HG03378 (cell line): ENCODE data around the gene VPS37C.

Experiments used
- ATAC-seq: cut with Tn5 transposase; IDR thresholded peaks from one replicate; pipeline ENCODE4 v1.9.1; 2021; ENCODE audit warnings: mild to moderate bottlenecking, moderate library complexity; ENCODE audit not compliant: unreplicated experiment

VPS37C gene

GRCh38 chr11:61119571-61119970 is 41.7 kb downstream of the VPS37C start:
- ATAC-seq, result no peak

- ATAC-seq, result no peak
Observed at GRCh38 chr11:61119055-61119454, 42.2 kb downstream of the VPS37C start.

DNA sequence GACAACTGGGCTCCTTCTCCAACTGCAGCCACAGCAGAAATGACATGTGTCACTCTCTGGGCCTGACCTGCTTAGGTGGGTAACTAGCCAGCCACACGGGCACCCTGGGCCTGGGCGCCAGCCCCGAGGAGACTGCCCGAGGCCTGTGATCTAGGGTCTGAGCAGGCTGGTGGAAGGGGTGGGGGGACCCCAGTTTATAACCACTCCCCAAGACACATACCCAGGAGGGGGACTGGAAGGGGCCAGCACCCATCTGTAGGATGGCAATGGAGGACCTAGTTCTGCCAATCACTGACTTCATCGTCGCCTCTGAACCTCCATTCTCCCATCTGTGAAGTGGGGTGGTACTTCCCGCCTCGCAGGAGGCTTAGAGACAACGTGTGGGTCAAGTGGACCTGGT is 42.8 kb downstream of the VPS37C start:
- no peak for ATAC-seq

DNA sequence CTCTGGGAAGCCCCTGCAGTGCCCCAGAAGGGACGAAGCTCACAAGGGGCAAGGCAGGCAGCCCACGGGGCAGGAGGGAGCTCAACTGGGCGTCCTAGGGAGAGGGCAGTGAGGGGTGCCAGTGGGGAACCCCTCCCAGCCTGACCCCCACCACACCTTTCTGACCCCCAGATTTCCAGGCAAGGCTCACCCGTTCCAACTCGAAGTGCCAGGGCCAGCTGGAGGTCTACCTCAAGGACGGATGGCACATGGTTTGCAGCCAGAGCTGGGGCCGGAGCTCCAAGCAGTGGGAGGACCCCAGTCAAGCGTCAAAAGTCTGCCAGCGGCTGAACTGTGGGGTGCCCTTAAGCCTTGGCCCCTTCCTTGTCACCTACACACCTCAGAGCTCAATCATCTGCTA is 43.2 kb downstream of the VPS37C start:
- ATAC-seq, result no peak

- ATAC-seq, result no peak
Observed at GRCh38 chr11:61117168-61117520, 44.1 kb downstream of the VPS37C start.

- no peak for ATAC-seq
Observed at GRCh38 chr11:61116426-61117167, 44.6 kb downstream of the VPS37C start.

GRCh38 chr11:61115498-61116224 is 45.6 kb downstream of the VPS37C start:
- no peak for ATAC-seq

DNA sequence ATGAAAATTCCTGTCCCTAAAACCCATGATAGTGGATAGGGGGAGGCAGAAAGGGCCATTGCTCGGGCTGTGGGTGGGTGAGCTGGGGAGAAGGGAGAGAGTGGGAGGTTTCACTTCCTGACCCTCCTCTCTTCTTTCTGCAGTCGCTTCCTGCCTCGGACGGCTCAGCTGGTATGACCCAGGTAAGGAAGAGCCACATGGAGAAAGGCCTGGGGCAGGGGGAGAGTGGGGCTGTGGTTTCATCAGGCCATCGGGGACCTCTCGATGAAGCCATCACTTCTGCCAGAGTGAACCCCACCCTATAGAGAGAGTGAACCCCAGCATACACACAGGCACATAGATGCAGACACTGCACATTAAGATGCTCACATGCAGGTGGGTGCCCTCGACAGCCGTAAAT is 46.3 kb downstream of the VPS37C start:
- no peak for ATAC-seq

GRCh38 chr11:61113201-61113600 is 48.0 kb downstream of the VPS37C start:
- no peak for ATAC-seq

GRCh38 chr11:61112575-61112974 is 48.7 kb downstream of the VPS37C start:
- ATAC-seq, result no peak

DNA sequence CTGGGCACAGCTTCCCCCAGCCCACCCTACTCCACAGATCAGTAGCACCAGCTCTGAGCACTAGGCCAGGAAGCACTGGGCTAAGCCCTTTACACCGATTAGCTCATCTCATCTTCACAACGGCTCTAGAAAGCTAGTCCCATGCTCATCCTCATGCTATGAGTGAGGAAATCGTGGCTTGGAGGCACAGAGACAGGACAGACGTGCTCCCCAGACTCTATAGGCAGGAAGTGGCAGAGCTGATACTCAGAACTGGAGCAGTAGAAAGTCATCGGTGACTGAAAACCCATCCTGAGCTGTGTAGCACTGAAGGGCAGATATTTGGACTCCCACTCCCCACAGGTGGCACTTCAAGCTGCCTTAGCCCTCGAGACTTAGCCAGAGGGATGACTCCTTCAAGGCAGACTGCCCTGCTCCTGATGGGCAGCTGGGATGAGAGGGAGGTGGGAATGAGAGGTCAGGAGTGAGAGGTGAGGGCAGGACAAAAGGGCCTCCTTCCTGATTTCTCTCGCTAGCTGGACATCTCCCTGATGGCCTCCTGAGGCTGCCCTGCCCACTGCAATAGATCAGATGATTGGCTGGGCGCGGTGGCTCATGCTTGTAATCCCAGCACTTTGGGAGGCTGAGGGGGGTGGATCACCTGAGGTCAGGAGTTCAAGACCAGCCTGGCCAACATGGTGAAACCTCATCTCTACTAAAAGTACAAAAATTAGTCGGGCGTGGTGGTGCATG is 49.3 kb downstream of the VPS37C start:
- no peak for ATAC-seq

GRCh38 chr11:61111050-61111435 is 50.2 kb downstream of the VPS37C start:
- ATAC-seq, result no peak

GRCh38 chr11:61110255-61111049 is 50.8 kb downstream of the VPS37C start:
- no peak for ATAC-seq

DNA sequence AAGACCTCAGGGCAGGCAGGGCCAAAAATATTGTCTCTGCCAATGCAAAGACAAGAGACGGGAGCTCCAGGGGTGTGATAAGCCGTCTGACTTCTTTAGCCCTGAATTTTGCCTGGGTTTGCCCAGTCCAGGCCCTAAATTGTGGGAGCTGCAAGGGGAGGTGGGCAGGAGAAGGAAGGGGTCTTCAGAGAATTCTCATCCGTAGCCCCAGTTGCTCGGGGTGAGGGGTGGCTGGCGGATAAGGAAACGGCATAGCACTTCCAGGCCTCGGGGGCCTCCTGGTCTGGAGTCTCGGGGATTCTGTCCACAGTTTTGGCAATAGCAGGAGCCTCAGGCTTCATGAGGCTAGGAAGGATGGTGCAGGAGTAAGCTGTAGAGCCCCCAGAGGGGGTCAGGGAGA is 51.6 kb downstream of the VPS37C start:
- no peak for ATAC-seq

DNA sequence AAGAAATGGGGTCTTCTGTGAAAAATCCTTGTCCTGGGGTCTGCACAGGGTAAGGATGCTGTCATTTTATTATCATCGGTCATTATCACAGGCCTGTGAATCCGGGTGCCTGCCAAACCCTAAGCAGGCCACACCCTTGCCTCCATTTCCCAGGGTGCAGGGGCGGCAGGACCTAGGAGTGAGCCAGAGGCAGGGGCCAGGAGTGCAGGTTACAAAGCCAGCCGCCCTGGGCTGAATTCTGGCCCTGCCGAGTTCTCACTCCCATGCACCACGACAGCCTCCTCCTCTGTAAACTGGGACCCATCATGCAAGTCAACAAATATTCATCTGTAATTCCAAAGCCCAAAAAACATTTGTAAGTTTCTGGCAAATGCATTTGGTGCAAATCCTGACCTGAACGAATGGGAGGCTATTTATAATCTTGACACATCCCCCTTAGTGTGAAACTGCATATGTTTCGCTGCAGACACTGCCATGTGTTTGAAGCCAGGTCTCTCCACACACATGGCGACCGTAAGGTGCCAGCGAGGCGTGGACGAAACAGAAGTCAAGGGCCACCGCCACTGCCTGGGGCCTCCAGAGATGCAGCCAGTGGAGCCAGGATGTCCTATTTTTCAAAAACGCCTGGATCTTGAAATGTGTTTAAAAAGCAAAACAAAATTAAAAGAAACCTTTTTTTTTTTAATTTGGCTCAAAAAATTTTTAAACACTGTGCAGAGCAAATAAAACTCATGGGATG is 52.2 kb downstream of the VPS37C start:
- ATAC-seq, result no peak

- no peak for ATAC-seq
Observed at GRCh38 chr11:61107888-61108287, 53.3 kb downstream of the VPS37C start.

GRCh38 chr11:61106894-61107470 is 54.2 kb downstream of the VPS37C start:
- no peak for ATAC-seq

DNA sequence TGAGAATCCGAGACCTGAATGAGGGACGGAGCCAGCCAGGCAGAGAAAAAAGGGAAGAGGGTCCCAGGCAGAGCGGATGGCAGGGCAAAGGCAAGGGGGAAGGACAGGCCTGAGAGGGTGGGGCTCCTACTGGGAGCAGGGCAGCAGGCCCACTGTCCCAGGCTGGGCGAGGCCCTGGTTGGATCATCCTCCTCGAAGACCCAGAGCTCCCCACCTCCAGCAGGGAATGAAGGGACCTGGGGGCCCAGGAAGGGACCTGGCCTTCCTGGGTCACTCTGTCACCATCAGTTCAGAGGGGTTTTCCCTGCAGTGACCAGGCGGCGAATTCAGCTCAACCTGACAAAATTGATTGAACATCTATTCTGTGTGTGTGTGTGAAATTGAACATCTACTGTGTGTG is 54.9 kb downstream of the VPS37C start:
- ATAC-seq, result no peak

- ATAC-seq, result no peak
Observed at GRCh38 chr11:61104963-61105362, 56.3 kb downstream of the VPS37C start.

- ATAC-seq, result no peak
Observed at GRCh38 chr11:61103851-61104423, 57.3 kb downstream of the VPS37C start.
